Body of pancreas (tissue), 4 donors: Measurements from ENCODE around the gene CYBB.

ENCODE experiments used
- POLR2A ChIP-seq, 3 donors: fragments of 450-650 bp; IDR thresholded peaks; one replicate each; pipeline ENCODE4 v1.6.1; 2016; ENCODE audit warnings: antibody characterized with exemption in 3 of 3, mild to moderate bottlenecking in 2 of 3
- TF ChIP-seq, protein P1 (sequence below), 7 experiments: fragments of 450-650 bp in 4 of 7; fragments of 200-600 bp in 3 of 7; sonication (generic) in 3 of 7; IDR thresholded peaks; one replicate each; pipeline ENCODE4 v1.5.1; 2016 to 2019; ENCODE audit warnings: antibody characterized with exemption in 7 of 7

GRCh38 chrX:37829721-37830120, 49.9 kb downstream of the CYBB start:
- TF ChIP-seq, protein P1, sequence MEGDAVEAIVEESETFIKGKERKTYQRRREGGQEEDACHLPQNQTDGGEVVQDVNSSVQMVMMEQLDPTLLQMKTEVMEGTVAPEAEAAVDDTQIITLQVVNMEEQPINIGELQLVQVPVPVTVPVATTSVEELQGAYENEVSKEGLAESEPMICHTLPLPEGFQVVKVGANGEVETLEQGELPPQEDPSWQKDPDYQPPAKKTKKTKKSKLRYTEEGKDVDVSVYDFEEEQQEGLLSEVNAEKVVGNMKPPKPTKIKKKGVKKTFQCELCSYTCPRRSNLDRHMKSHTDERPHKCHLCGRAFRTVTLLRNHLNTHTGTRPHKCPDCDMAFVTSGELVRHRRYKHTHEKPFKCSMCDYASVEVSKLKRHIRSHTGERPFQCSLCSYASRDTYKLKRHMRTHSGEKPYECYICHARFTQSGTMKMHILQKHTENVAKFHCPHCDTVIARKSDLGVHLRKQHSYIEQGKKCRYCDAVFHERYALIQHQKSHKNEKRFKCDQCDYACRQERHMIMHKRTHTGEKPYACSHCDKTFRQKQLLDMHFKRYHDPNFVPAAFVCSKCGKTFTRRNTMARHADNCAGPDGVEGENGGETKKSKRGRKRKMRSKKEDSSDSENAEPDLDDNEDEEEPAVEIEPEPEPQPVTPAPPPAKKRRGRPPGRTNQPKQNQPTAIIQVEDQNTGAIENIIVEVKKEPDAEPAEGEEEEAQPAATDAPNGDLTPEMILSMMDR (IDR thresholded peaks at IDR 0.05): no peak
- TF ChIP-seq POLR2A (IDR thresholded peaks at IDR 0.05): no peak
